OCI-LY1 (cell line): ENCODE data around the gene MYO3B.
A peak's percentile ranks its signal among the peaks of the same experiment; 100 is the strongest.

ENCODE experiments used
- H2AFZ ChIP-seq: fragments of 200-600 bp; sonication (generic), shearing (Covaris generic); 2 replicates; pipeline ENCODE4 v1.6.0; 2014; ENCODE audit warnings: antibody characterized with exemption, mild to moderate bottlenecking, low read length
- H3F3A ChIP-seq: fragments of 200-600 bp; sonication (generic), shearing (Covaris generic); 2 replicates; pipeline ENCODE4 v1.6.0; 2014; ENCODE audit warnings: mild to moderate bottlenecking, antibody characterized with exemption, low read length, moderate library complexity; ENCODE audit not compliant: insufficient read depth
- H3K27ac ChIP-seq: fragments of 200-600 bp; sonication (generic); 2 replicates; pipeline ENCODE4 v1.5.1; 2014; ENCODE audit warnings: low read length, mixed run types, mild to moderate bottlenecking, low read depth; ENCODE audit not compliant: poor library complexity, severe bottlenecking
- H3K27me3 ChIP-seq: fragments of 200-600 bp; sonication (generic); 2 replicates; pipeline ENCODE4 v1.6.0; 2014; ENCODE audit warnings: antibody characterized with exemption, mild to moderate bottlenecking, low read length, moderate library complexity; ENCODE audit not compliant: insufficient read depth
- H3K36me3 ChIP-seq: fragments of 200-600 bp; sonication (generic); 2 replicates; pipeline ENCODE4 v1.6.1; 2014; ENCODE audit warnings: mild to moderate bottlenecking, antibody characterized with exemption, low read length, moderate library complexity, mixed read lengths; ENCODE audit not compliant: insufficient read depth
- H3K4me1 ChIP-seq: fragments of 200-600 bp; sonication (generic); 2 replicates; pipeline ENCODE4 v1.5.1; 2014; ENCODE audit warnings: mild to moderate bottlenecking, low read length, moderate library complexity; ENCODE audit not compliant: insufficient read depth, severe bottlenecking
- H3K4me2 ChIP-seq: fragments of 200-600 bp; sonication (generic), shearing (Covaris generic); 2 replicates; pipeline ENCODE4 v1.6.1; 2014; ENCODE audit warnings: low read length
- H3K4me3 ChIP-seq: fragments of 200-600 bp; sonication (generic); 2 replicates; pipeline ENCODE4 v1.5.1; 2014; ENCODE audit warnings: low read length, low read depth, mild to moderate bottlenecking, mixed read lengths; ENCODE audit not compliant: poor library complexity, severe bottlenecking
- H3K79me2 ChIP-seq: fragments of 200-600 bp; shearing (Covaris generic); 2 replicates; pipeline ENCODE4 v1.6.1; 2016; ENCODE audit warnings: mixed run types, low read length, mixed read lengths; ENCODE audit not compliant: insufficient read depth
- H3K9ac ChIP-seq: fragments of 200-600 bp; sonication (generic), shearing (Covaris generic); 2 replicates; pipeline ENCODE4 v1.6.1; 2014; ENCODE audit warnings: mild to moderate bottlenecking, low read length, mixed read lengths
- H3K9me2 ChIP-seq: fragments of 200-600 bp; sonication (generic), shearing (Covaris generic); 2 replicates; pipeline ENCODE4 v1.6.1; 2014; ENCODE audit warnings: low read depth, mild to moderate bottlenecking, low read length, mixed read lengths
- H3K9me3 ChIP-seq: fragments of 200-600 bp; shearing (Covaris generic); 2 replicates; pipeline ENCODE4 v1.6.1; 2014; ENCODE audit warnings: low read length, mixed read lengths
- H4K20me1 ChIP-seq: fragments of 200-600 bp; sonication (generic), shearing (Covaris generic); 2 replicates; pipeline ENCODE4 v1.6.0; 2016; ENCODE audit warnings: mild to moderate bottlenecking, low read length; ENCODE audit not compliant: insufficient read depth
- CTCF ChIP-seq: fragments of 200-600 bp; sonication (generic), shearing (Covaris generic); IDR thresholded peaks from 2 replicates; pipeline ENCODE4 v1.5.1; 2017; ENCODE audit warnings: mild to moderate bottlenecking, antibody characterized with exemption, low read length, moderate library complexity, mixed read lengths
- EZH2 ChIP-seq: fragments of 200-600 bp; sonication (generic), shearing (Covaris generic); IDR thresholded peaks from 2 replicates; pipeline ENCODE4 v1.8.0; 2017; ENCODE audit warnings: borderline replicate concordance, mixed run types, mild to moderate bottlenecking, antibody characterized with exemption, low read length, moderate library complexity, mixed read lengths

MYO3B gene

GRCh38 chr2:170405326-170405725 lies 227.4 kb downstream of the MYO3B start:
- Histone ChIP-seq H3K36me3 (no peaks in the 10 kb centered on the region), H3K9me2 (no peaks in the 10 kb centered on the region), H2AFZ (no peak overlapping the region), H3K79me2 (no peaks in the 10 kb centered on the region), H3K27me3 (no peaks in the 10 kb centered on the region), H3K9me3 (no peaks in the 10 kb centered on the region), H3K27ac (no peak overlapping the region), H3K4me1 (peaks cover 13% of the 10 kb centered on the region), H4K20me1 (no peaks in the 10 kb centered on the region), H3K9ac (no peak overlapping the region), H3K4me2 (no peak overlapping the region), H3F3A (no peaks in the 10 kb centered on the region), H3K4me3 (no peak overlapping the region)
- TF ChIP-seq EZH2 (no peak), CTCF (no peak)

GRCh38 chr2:170408461-170409163 lies 230.7 kb downstream of the MYO3B start:
- Histone ChIP-seq H3K4me3 (no peak overlapping the region), H3K9me2 (no peaks in the 10 kb centered on the region), H3K9me3 (no peaks in the 10 kb centered on the region), H3K9ac (no peak overlapping the region), H4K20me1 (no peaks in the 10 kb centered on the region), H3K4me1 (peaks cover 13% of the 10 kb centered on the region), H3K36me3 (no peaks in the 10 kb centered on the region), H3K27me3 (no peaks in the 10 kb centered on the region), H3K4me2 (peak overlapping the region; percentile 25; the same call in 1 of the 2 replicates), H3K79me2 (no peaks in the 10 kb centered on the region), H3F3A (no peaks in the 10 kb centered on the region), H3K27ac (no peak overlapping the region), H2AFZ (no peak overlapping the region)
- no peak for TF ChIP-seq EZH2
- no peak for TF ChIP-seq CTCF

GRCh38 chr2:170409164-170409535 lies 231.2 kb downstream of the MYO3B start:
- H3K9ac ChIP-seq = no peak overlapping the region
- no peak overlapping the region for H2AFZ ChIP-seq
- no peaks in the 10 kb centered on the region for H3K79me2 ChIP-seq
- no peaks in the 10 kb centered on the region for H3K9me3 ChIP-seq
- no peaks in the 10 kb centered on the region for H4K20me1 ChIP-seq
- H3K4me3 ChIP-seq = no peak overlapping the region
- H3K36me3 ChIP-seq = no peaks in the 10 kb centered on the region
- H3K27me3 ChIP-seq = no peaks in the 10 kb centered on the region
- peak overlapping the region; percentile 25; the same call in 1 of the 2 replicates for H3K4me2 ChIP-seq
- TF ChIP-seq EZH2 (no peak), CTCF (peak; percentile 86)
- no peaks in the 10 kb centered on the region for H3K9me2 ChIP-seq
- H3F3A ChIP-seq = no peaks in the 10 kb centered on the region
- H3K4me1 ChIP-seq = peaks cover 13% of the 10 kb centered on the region
- no peak overlapping the region for H3K27ac ChIP-seq
